Adipose tissue (tissue), 3 donors: ENCODE measurements around the gene KBTBD12. TPM values are rescaled to one million over a fixed set of nuclear protein-coding genes. Genes with fewer than 3 reads are reported as not detected.

Source experiments
- polyA plus RNA-seq, 3 donors: library from polyadenylated mRNA; stranded (reverse); fragments of 200-250 nt; gene quantifications; one replicate each; pipeline ENCODE4 v1.2.3, GENCODE V29; 2013
- donor health status: healthy with polysubstance abuse.
- donor health status: Bipolar disorder and iron deficiency.
- donor health status: healthy.

The KBTBD12 gene
- polyA plus RNA-seq, 3 donors: 0.06 to 0.45 (median 0.24) TPM

Other genes starting within 250 kb of the KBTBD12 start
- gene ABTB1, start 242.3 kb upstream of the KBTBD12 start, polyA plus RNA-seq: 10 to 100 TPM; 26.0 to 78.4 (median 54.4) TPM
- gene MGLL, start 92.7 kb upstream of the KBTBD12 start, polyA plus RNA-seq: 100 to 1,000 TPM in 1 of 3 donors, 10 to 100 TPM in 2; 21.7 to 137 (median 72.9) TPM
- gene SEC61A1, start 137.2 kb downstream of the KBTBD12 start, polyA plus RNA-seq: 100 to 1,000 TPM in 1 of 3 donors, 10 to 100 TPM in 2; 51.7 to 212 (median 96.1) TPM
- 10 to 100 TPM; 11.8 to 29.0 (median 16.0) TPM for gene RUVBL1, start 208.6 kb downstream of the KBTBD12 start, polyA plus RNA-seq
- gene EEFSEC, start 238.2 kb downstream of the KBTBD12 start, polyA plus RNA-seq: 10 to 100 TPM in 1 of 3 donors, 1 to 10 TPM in 2; 8.9 to 14.6 (median 9.0) TPM